ENCODE data around the gene NPFF. TPM values are rescaled to one million over a fixed set of nuclear protein-coding genes. Genes with fewer than 3 reads are reported as not detected.
"Not testable (repeated sequence)": the region's sequence is repeated elsewhere in the genome, so short reads cannot be mapped to it uniquely, and the experiment has no call there.

NPFF gene, protein sequence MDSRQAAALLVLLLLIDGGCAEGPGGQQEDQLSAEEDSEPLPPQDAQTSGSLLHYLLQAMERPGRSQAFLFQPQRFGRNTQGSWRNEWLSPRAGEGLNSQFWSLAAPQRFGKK
- polyA plus RNA-seq (ENCODE audit: insufficient read length in 3 of 3): 1 to 10 TPM in 1 of 3 donors, under 1 TPM in 2; 0.70 to 1.1 (median 0.93) TPM
- long read RNA-seq, donor 1: 0 reads
- long read RNA-seq, donor 2, partial matches to known transcripts: 0 of 1 reads
- long read RNA-seq, donor 2, other reads (novel, unspliced or antisense): 0 of 1 reads
- long read RNA-seq, donor 3: 0 reads
- long read RNA-seq, donor 4: 0 reads
- long read RNA-seq, donor 5: 0 reads
- long read RNA-seq, donor 6: 0 reads
- long read RNA-seq, donor 7: 0 reads
- long read RNA-seq, donor 8: 0 reads
- long read RNA-seq, donor 9: 0 reads
- long read RNA-seq, donor 10: 0 reads
- long read RNA-seq, donor 11: 0 reads
- long read RNA-seq, donor 12: 0 reads
- long read RNA-seq, donor 13: 0 reads
- long read RNA-seq, donor 14: 0 reads
- long read RNA-seq, donor 15, partial matches to known transcripts: 0 of 1 reads
- long read RNA-seq, donor 15, other reads (novel, unspliced or antisense): 0 of 1 reads
- long read RNA-seq, donor 16: 0 reads

DNA sequence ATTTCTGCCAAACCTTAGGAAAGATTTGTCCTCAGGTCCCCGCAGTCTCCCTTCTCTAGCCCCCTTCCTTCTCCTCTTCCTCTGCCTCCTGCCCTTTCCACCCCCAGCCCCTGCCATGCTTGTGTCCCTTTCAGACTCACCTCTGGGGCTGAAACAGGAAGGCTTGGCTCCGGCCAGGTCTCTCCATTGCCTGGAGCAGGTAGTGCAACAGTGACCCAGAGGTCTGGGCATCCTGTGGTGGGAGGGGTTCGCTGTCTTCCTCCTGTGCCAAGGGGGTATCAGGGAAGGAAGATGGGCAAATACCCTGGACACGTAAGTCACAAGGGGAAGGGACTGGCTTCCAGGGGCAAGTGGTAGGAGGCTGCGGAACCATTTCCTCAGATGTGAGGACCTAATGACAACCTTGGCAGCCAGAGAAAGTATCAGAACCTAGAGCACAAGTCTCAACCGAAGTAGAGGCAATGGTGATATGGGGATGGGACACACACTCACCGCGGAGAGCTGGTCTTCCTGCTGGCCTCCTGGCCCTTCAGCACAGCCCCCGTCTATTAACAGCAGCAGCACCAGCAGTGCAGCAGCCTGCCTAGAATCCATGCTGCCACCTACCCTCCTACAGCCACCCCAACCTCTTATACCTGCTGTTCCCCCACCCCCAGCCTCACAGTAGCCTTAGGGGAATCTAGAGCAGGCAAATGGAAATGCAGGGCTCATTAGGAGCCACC is at the start of gene NPFF:
NPFF (minus strand) TSS at position 604 of the 722 bp plus-strand sequence; CDS start at position 594, 10 bp downstream.
- no peak for DNase-seq

DNA sequence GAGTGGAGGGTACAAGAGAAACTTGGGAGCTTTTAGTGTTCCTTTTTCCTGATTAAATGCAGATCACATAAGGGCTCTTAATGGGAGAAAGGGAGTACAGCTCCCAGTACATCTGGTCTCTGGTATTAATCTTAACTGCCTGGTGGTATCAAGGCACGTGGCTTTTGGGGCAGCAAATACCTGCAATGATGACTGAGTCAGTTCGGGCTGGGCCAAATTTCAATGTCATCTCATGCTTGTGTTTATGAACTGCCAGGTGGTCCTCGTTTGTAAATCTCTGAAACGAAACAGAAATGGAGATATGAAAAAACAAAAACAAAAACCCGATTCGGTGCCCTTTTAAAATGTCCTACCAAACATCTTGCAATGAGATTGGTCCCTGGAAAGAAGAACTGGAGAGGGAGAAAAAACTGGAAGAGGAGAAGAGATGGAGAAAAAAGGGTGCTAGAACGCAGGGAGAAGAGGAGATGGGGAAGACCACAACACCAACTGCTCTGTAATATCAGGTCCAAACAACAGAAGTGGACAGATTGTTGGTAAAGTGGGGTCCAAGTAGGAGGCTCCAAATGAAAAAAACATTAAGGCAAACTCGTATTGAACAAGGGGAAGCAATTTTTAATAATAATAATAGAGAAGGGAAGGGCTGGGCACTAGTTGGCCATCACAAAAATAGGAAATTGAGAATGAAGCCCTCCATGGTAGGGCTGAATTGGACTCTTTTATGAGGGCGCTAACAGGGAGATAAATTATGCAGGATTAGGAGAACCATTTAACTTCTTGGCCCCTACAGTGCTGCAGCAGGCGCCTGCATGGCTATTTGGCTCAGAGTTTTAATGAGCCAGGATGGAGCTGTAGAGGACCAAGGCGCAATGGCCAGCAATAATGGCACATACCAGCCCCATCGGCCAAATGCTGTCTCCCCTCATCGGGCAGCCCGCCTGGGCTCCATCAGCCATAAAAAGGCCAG is 45.4 kb upstream of the NPFF start:
- no peak for DNase-seq

DNA sequence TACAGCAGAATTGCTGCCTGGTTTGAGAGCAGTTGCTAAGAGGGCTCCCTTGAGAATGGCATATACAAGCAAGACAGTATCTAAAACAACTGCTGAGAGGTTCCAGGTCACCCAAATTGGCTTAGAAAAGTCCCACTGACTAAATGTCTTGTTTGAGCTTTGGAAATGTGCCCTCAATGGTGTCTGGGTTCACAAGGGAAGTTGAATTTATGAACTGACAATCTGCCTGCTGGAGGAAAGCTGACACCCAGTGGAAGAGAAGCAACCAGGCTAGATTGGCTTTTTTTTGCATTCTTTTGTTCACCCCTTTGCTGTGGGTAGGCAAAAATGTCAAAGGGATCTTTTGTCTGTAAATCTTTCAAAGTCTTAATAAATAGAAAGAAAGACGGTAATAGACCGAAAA is 44.6 kb upstream of the NPFF start:
- no peak for DNase-seq

DNA sequence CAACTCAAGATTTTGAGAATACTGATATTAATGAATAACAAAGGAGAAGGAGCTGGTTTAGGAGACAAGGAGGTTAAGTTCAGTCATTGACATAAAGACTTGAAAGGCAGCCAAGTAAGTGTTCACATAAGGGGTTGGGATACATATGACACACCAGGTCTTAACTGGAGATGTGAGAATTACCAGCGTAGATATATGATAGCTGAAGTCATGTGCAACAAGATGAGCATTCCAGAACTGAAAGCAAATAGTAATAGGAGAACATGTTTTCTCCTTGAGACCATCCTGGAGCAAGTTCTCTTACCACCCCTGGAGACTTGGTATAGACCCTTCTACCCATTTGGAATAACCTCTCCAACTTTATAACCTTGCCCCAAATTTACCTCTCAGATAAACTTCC is 43.3 kb upstream of the NPFF start:
- DNase-seq: no peak

DNA sequence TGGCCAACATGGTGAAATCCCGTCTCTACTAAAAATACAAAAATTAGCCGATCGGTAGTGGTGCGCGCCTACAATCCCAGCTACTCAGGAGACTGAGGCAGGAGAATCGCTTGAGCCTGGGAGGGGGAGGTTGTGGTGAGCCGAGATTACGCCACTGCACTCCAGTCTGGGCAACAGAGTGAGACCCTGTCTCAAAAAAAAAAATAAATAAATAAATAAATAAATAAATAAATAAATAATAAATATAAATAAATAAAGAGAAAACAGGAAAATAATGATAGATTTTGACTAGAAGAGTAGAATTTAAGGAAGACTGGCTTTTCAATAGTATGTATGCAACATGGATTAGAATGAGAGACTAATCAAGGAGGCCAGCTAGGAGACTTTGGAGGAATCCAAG is 42.8 kb upstream of the NPFF start:
- DNase-seq: not testable (repeated sequence)

DNA sequence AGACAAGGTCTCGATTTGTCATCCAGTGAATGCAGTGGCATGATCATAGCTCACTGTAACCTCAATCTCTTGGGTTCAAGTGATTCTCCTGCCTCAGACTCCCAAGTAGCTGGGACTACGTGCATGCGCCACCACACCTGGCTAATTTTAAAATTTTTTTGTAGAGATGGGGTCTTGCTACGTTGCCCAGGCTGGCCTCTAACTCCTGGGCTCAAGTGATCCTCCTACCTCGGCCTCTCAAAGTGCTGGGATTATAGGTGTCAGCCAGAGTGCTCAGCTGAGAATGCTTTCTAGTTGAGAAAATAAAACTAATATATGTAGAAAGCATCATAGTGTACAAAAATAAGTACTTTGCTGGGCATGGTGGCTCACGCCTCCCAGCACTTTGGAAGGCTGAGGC is 41.1 kb upstream of the NPFF start:
- not testable (repeated sequence) for DNase-seq

DNA sequence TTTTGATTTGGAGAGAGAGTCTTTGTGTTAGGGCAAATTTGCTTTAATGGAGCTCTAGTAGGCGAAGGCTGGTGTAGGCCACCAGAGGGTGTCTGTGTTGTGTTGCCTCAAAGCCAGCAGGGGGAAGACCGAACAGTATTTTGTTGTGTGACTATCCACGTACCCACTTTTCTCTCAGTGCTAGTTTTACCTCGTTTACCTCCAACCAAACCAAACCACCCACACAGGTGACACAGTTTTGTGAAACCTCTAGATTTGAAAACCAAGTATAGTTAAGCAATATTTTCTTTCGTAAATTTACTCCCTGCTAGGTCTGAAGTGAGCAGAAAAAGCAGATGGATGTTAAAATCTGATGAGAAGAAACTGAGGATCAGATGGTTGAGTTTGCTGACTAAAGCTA is 36.3 kb upstream of the NPFF start:
- DNase-seq: no peak

DNA sequence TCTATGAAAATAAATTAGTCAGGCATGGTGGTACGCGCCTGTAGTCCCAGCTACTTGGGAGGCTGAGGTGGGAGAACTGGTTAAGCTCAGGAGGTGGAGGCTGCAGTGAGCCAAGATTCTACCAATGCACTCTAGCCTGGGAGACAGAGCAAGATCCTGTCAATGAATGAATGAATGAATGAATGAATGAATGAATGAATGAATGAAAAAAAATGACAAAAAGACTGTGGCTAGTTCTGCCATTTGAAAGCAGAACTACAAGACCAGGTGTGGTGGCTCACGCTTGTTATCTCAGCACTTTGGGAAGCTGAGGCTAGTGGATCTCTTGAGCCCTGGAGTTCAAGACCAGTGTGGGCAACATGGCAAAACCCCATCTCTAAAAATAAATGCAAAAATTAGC is 32.2 kb upstream of the NPFF start:
- no peak for DNase-seq

DNA sequence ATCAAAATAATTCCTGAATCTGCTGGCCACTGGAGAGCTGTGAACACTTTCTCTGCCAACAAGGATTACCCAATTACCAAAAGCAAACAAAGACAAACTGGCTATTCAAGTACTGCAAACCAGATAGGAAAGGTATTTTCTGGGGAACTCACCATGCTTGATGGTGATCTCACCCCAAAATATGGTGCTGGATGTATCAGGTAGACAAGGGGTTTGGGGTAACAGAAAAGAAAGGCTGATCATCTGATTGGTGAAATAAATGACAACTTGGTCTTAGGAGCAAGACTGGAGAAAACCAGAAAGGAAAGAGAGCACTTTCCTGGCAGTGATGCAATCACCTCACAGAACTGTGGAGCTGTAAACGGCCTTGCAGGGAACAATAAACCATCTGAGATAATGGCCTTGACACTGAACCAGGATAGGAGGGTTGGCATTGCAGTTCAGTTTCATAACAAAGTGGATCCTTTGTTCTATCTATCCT is 31.0 kb upstream of the NPFF start:
- DNase-seq: no peak

DNA sequence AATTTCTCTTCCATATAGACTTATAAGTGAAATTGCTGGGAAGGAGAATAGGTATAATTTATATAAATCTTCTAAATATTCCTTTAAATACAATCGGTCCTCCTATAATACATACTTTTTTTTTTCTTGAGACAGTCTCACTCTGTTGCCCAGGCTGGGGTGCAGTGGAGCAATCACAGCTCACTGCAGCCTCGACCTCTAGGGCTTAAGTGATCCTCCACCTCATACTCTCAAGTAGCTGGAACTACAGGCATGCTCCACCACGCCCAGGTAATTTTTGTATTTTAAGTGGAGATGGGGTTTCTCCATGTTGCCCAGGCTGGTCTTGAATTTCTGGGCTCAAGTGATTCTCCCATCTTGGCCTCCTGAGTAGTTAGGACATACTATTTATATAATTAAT is 29.7 kb upstream of the NPFF start:
- no peak for DNase-seq

DNA sequence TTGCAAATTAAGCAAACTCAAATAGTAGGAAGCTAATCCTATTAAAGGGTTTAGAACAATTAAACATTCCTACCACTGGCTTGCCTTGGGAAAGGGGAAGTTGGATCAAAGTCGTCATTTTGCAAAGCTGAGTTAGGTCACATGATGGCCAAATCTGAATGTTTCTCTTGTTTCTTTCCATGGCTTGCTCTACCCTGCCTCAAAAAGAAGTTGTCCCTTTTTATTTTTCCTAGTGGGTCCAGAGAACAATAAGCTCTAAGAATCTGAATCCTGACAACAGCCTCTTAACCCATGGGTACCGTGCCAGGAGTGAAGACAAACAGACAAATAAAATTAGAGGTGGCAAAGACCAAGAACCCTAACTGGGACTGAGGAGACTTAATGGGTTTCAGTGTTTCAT is 26.2 kb upstream of the NPFF start:
- DNase-seq: no peak

DNA sequence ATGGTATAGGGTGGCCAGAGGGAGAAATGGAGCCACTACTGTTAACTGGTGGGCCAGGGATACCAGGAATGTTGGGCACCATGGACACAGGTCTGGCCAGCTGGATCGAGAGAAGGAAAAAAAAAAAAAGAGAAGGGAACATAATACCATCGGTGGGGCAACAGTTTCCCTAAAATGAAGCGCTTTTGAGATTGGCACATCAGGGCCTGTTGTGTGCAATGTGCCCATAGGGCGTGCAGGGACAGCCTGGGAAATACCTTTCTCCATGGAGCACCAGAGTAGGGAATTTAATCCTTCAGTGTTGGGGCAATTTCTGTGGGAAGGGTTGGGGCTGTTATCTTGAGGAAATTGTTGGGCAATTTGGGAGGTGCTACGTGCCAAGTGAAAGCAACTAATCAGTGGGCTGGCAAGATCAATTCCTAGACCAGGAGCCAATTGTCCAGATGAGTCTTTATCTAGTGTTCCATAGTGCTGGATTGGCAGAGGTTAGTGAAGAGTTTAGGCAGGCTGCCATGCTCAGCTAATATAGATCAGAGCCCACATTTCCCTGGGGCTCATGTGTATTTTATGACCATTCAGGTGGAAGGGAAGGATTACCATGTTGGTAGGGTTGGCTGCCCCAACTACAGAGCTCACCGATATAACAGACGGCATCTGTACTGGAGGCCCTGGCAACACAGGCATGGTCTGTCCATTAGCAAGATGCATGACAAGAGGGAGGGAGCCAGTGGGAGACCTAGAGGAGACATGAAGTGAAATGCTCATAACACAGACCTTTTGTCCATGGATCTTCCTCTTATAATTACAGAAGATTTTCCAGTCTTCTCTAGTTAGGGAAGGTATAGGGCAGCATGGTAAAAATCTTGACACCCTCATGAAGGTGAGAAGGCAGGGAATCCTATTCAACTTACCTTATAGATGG is 25.5 kb upstream of the NPFF start:
- DNase-seq: no peak

DNA sequence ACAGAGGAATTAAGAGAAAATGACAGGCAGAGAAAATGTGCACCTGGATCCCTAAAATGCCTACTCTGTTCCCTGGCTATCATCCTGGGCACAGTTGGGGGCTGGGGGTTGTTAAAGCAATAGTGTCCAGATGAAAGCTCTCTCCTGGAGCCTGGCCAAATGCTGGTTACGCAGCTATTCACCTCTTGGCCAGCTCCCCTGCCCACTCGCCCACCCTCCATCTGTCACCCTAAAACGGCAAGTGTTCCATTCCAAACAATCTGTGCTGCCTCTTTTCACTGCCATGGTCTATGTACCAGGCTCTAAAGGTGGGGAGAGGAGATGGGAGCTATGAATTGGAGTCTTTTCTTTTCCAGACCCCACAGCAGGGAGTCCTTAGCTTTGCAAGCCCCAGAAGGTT is 24.7 kb upstream of the NPFF start:
- no peak for DNase-seq

DNA sequence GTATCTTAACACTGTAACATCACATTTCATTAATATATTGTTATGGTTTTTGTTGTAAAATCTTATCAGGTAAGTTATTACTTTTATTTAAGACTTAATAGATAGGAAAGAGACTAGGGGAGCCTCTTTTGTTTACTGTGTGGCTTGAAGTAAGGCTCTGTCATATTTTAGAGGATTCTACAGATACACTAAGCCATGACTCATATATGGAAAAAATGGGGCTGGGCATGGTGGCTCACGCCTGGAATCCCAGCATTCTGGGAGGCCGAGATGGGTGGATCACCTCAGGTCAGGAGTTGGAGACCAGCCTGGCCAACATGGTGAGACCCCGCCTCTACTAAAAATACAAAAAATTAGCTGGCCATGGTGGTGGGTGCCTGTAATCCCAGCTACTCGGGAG is 23.6 kb upstream of the NPFF start:
- no peak for DNase-seq

DNA sequence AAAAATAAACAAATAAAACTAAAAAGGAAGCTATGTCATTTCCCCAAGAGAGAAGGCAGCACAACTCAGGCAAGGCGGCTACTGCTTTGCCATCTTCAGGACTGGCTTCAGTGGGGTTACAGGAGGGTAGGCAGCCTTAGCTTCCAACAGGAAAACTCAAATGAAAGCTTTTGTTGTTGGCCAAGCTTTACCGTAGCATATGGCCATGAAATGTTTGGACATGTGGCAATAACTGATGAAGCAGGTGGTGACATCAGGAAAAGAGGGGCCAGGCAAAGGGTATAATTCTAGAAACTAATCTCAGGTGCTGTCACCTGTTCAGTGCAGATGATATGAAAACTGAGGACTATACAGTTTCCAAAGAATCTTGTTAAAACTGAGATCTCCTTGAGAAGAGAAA is 22.8 kb upstream of the NPFF start:
- DNase-seq: no peak

DNA sequence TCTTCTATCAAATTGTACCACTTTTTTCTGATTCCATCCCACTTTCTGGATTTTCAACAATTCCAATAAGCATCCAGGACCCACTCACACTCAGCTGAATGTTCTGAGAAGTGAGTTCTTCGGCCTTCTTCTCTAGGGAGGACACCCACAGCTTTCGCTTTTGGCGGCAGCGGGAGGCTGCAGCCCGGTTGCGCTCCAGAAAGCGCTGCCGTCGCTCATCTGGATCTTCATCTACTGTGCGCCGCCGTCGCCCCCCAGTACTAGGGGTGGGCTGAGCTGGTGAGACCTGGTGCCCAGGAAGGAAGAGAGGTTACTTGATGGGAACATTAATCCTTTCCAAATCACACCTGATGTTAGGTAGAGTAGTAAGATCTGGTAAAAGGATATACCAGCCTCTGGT is 17.2 kb upstream of the NPFF start:
- no peak for DNase-seq

DNA sequence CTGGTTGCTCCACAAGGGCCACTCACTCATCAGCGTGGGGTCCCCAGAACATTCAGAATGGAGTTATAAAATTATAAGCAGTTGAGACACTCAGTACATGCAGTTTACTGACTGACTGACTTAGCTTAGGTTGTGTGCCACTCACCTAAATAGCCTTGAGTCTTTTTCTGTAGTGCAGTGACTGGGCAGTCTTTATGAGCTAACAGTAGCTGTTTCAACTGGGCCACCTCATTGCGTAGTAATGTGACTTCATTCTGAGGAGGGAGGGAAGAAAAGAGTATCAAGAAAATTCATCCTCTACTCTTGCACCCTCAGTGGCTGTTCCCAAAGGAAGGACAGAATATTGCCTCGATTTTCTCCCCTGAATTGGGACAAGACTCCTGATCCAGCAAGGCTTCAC is 15.8 kb upstream of the NPFF start:
- no peak for DNase-seq

DNA sequence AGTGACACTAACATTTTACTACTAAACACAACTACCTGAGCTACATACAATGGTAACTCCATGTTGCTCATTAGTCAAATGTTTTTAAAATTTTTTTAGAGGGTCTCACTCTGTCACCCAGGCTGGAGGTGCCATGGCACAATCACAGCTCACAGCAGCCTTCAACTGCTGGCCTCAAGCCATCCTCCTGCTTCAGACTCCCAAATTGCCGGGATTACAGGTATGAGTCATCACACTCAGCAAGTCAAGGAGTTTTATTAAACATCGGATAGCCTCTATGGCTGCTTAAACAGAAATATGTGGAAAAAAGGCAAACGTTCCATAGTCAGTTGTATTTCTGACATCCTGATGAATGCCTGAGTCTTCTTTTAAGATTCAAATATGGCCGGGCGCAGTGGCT is 11.1 kb upstream of the NPFF start:
- DNase-seq: no peak

DNA sequence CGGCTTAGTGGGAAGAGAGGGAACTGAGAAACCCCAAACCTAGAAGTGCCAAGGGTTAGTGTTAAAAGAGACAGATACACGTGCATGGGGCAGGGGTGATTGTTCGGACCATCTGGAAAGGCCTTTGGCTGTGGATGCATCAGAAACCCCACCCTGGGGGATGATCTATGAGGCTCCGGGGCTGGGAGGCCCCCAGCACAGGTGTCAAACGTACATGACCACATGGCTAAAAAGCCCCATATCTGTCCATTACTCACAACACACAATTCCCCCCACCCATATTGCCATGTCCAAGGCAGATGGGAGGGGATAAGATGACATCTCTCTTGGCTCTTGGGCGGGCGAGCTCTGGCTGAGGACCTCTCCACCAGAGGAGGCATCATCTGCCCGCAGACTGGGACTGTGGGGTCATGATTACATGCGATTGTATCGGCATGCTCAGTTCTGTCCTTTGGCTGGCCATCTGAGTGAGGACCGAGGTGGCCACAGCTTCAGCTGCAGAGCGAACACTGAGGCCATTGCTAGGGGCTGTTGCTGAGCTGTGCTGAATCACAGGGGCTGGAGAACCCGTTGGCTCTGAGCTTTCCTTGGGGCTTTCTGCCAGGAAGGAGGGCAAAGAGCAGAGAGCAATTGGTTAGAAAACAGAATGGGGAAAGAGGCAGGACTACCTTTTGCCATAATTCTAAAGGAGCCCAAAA is 9.6 kb upstream of the NPFF start:
- DNase-seq: no peak

DNA sequence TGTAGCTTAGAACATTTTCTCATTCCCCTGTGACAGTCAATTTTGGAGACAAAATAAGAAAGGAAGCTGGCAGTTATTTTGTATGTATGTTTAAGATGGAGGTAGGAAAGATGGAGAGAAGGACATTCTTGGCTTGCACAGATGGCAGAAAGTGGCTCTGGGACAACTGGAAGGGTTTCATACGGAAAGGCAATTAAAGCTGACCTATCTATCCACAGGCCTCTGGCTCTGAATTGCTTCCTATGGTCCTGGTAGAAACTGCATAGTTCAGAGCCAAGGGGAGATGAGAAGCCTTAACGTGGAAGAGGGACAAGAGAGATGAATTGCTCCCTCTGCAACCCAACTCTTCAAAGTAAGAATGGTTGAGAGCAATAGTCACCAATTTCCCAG is 8.0 kb upstream of the NPFF start:
- no peak for DNase-seq
